GM18861 (cell line): ENCODE data around the gene HLA-B.

Source experiments
- ATAC-seq: cut with Tn5 transposase; IDR thresholded peaks from one replicate; pipeline ENCODE4 v1.9.1; 2021; ENCODE audit not compliant: unreplicated experiment

The HLA-B gene

DNA sequence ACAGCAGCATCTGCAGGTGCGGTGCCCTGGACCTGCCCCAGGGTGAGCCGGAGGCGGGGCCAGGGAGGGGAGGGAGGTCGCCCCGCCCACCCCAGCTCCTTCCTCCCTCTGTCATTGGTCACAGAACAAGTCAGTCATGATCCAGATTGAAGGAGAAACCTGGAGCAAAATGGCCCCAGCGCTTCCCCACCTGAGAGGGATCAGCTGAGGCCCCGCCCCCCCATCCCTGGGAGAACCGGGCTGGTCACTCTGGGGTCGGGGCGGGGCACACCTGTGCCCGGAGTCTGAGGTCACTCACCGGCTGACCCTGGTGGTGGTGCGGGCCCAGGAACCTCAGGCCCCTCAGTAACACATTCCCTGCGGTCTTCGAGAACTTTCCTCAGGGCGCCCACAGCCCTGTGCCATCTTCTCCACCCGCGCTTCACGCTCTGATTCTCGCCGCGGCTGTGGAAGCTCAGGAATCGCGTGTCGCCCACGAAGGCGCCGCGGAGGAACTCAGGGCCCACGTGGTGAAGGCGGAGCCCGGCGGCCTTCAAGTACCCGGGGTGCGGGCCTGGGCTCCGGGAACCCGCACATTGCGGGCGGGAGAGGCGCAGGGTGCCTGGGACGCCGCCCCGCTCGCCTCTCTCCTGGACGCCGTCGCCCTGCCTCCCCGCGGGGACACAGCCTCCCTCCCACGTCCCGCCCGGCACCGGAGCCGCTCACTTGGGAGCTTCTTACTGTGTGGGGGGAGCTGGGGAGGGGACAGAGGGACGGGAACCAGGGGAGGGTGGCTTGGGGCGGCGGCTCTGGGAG is 48.7 kb downstream of the HLA-B start:
- ATAC-seq: no peak

DNA sequence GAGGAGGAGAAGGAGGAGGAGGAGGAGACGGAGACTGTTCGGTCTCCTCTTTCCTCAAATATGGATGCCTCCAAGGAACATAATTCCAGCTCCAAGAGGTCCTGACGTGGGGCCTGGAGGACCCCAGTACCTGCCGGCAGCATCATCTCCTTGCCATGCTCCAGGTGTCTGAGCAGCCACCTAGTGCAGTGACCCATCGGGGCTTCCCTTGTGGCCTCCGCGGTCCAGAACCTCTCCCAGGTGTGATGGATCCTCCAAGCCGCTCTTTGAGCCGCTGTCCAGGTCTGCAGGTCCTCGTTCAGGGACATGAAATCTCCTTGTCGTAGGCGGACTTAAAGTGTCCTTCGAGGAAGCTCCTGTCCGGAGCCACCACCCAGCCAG is 49.3 kb downstream of the HLA-B start:
- ATAC-seq: no peak

DNA sequence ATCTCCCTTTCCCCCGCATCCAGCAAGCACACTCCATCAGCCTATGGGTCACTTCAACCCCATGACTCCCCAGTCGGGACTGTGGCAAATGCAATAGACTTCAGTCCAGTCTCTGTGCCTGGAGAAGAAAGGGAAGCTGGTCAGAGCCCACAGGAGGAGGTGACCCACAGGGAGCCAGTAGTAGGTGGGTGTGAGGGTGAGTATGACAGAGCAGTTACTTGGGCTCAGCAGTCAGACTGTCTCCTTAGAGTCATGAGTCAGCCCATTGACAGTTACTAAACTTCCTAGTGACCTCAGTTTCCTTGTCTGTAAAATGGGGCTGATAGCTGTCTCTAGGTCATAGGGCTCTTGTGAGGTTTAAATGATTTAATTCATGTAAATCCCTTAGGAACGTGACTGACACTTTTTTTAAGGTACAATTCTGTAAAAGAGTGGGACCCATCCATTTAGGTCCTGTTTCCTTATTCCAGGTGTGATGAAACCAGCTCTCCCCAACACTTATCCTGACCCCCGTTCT is 51.2 kb downstream of the HLA-B start:
- no peak for ATAC-seq

DNA sequence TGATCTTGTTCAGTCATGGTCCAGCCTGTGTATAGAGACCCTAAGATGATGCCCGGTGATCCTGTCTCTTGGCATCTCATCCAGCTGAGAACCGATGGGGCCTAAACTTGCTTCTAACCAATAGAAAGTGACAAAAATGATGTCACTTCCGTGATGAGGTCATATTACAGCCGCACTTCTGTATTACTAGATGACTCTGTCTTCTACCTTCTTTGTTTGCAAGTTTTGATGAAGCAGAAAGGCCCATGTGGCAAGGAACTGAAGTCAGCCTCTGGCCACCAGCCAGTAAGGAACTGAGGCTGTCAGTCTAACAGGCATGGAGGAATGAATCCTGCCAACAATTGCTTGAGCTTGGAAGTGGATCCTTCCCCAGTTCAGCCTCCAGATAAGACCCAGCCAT is 52.3 kb downstream of the HLA-B start:
- ATAC-seq: no peak
